GM12865 (cell line): ENCODE measurements around the gene NRG4.
"Not testable (repeated sequence)": the region's sequence is repeated elsewhere in the genome, so short reads cannot be mapped to it uniquely, and the experiment has no call there.

ENCODE experiments used
- DNase-seq: peaks from one replicate; pipeline ENCODE4 v3.0.0; 2010; ENCODE audit warnings: low read depth
- H3K4me3 ChIP-seq: 2 replicates; pipeline ENCODE4 v1.5.1; 2011; ENCODE audit warnings: mild to moderate bottlenecking, low read depth, low read length, control low read depth
- CTCF ChIP-seq: IDR thresholded peaks from 2 replicates; pipeline ENCODE4 v1.5.1; 2011; ENCODE audit warnings: low read length, control low read depth, low read depth, inconsistent platforms; ENCODE audit not compliant: insufficient read depth; ENCODE audit errors: missing control alignments

NRG4 gene

GRCh38 chr15:76032046-76032445, 19.8 kb upstream of the NRG4 start:
- H3K4me3 ChIP-seq: no peak overlapping the region
- TF ChIP-seq CTCF: no peak
- no peak for DNase-seq

DNA sequence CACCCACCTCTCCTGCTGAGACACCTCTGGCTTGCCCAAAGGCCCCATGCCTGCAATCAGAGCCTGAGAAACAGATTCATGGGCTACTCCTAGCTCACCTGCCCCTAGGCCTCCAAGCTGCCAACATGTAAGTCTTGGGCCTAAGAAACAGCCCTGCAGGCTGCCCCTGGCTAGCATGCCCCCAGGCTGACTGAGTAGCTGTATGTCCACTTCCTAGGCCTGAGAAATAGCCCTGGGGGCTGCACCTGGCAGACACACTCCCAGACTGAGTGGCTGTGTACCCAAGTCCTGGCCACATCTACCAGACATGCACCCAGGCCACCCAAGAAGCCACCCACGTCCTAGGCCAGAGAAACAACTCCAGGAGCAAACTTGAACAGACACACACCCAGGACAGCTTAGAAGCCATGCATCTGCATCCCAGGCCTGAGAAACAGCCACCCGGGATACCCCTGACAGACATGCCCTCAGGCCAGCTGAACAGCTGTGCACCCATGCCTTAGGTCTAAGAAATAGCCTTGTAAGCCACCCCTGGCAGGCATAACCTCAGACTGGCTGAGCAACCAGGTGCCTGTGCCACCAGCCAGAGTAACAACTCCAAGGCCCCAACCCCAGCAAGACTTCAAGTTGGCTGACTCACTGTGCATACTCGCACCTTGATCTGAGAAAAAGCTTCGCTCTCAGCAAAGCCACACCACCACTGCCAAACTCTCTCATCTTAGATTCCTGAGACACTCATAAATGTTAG, 12.0 kb upstream of the NRG4 start:
- no peak overlapping the region for H3K4me3 ChIP-seq
- no peak for TF ChIP-seq CTCF
- no peak for DNase-seq

DNA sequence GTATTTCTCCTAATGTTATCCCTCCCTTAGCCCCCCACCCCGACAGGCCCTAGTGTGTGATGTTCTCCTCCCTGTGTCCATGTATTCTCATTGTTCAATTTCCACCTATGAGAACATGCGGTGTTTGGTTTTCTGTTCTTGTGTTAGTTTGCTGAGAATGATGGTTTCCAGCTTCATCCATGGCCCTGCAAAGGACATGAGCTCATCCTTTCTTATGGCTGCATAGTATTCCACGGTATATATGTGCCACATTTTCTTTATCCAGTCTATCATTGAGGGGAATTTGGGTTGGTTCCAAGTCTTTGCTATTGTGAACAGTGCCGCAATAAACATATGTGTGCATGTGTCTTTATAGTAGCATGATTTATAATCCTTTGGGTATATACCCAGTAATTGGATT, 1.2 kb upstream of the NRG4 start:
- H3K4me3 ChIP-seq, DNase-seq: not testable (repeated sequence)

DNA sequence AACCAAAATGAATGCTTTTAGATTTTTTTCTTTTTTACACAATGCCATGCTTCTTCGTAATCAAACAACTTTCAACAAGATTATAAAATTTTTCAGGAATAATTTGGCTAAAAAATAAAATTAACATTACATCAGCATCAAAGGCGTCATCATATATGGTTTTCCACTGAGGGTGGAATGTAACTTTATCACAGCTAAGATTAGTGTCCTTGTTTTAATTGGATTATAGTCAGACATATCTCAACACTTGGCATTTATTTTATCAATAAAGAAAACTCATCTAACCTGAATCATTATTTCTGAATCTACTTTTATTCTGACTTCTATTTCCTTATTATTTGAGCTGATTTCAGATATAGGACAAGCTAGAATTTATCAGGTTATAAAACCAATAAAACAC, 1.6 kb downstream of the NRG4 start:
- no peak for TF ChIP-seq CTCF
- DNase-seq: no peak
- H3K4me3 ChIP-seq: no peak overlapping the region

GRCh38 chr15:76006136-76006778, 6.0 kb downstream of the NRG4 start:
- H3K4me3 ChIP-seq: no peak overlapping the region
- no peak for DNase-seq
- no peak for TF ChIP-seq CTCF

DNA sequence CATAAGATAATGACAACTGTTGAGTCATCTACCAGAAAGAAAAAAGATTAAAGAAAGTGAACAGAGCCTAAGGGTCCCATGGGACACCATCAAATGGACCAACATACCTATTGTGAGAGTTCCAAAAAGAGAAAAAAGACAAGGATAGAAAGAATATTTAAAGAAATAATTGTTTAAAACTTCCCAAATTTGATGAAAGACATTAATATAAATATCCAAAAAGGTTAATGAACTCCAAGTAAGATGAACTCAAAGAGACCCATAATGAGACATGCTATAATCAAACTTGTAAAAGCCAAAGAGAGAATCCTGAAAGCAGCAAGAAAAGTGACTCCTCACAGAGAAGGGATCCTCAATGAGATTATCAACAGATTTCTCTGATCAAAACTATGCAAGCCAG, 8.9 kb downstream of the NRG4 start:
- H3K4me3 ChIP-seq: no peak overlapping the region
- no peak for DNase-seq
- TF ChIP-seq CTCF: no peak

- DNase-seq: no peak
- no peak overlapping the region for H3K4me3 ChIP-seq
- no peak for TF ChIP-seq CTCF
Measured at GRCh38 chr15:75995611-75996010, 16.6 kb downstream of the NRG4 start.
